ENCODE data around the gene ITPKC.
"Not testable (repeated sequence)": the region's sequence is repeated elsewhere in the genome, so short reads cannot be mapped to it uniquely, and the experiment has no call there.

Gene ITPKC

DNA sequence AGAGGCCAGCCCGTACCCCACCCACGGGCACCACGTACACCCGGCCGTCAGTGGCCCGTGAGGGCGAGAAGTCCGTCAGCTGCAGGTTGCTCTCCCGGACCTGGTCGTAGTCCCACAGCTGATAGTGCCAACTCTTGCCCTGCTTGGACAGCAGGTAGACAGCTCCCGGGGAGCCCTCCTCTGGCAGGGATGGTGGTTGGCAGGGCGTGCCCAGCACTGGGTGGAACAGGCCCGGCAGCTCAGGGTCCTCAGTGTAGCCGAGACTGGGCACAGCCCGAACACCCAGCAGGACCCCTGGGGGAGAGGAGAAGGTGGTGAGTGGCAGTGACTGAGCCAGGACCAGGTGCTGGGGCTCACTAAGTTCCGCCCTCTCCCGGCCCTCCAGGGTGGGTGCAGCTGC, 25.6 kb downstream of the ITPKC start:
- DNase-seq: no peak

DNA sequence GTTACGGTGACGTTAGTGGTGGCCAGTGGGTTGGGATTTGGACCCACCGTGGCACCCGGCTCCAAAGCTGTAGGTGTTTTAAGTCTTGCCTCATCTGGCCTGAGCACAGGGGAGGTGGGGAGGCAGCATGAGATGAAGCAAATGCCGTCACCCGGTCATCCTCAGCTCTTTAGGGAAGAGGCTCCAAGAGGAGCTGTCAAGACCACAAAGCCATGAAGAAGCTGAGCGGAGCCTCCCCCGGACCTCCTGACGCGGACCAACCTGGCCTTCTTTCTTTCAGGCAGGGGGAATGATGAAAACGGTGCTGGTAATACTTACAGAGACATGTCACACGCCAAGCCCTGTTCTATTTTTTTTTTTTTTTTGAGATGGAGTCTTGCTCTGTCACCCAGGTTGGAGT, 26.0 kb downstream of the ITPKC start:
- no peak for DNase-seq

DNA sequence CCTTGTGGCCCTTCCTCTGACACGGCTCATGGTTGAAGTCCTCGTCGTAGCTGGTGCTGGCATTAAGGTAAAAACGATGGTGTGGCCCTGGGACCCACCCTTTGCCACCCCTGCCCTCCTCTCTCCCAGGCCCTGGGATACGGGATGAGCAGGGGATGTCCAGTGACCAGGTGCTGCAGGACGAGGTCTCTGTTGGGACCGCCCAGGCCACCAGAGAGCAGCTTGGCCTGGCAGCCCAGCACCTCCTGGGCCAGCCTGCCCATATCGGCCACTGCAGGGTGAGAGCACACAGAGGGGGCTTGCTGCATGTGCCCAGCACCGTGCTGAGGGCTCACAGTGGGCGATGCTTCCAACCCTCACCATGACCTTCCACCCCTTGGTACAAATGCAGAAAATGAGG, 27.0 kb downstream of the ITPKC start:
- no peak for DNase-seq

DNA sequence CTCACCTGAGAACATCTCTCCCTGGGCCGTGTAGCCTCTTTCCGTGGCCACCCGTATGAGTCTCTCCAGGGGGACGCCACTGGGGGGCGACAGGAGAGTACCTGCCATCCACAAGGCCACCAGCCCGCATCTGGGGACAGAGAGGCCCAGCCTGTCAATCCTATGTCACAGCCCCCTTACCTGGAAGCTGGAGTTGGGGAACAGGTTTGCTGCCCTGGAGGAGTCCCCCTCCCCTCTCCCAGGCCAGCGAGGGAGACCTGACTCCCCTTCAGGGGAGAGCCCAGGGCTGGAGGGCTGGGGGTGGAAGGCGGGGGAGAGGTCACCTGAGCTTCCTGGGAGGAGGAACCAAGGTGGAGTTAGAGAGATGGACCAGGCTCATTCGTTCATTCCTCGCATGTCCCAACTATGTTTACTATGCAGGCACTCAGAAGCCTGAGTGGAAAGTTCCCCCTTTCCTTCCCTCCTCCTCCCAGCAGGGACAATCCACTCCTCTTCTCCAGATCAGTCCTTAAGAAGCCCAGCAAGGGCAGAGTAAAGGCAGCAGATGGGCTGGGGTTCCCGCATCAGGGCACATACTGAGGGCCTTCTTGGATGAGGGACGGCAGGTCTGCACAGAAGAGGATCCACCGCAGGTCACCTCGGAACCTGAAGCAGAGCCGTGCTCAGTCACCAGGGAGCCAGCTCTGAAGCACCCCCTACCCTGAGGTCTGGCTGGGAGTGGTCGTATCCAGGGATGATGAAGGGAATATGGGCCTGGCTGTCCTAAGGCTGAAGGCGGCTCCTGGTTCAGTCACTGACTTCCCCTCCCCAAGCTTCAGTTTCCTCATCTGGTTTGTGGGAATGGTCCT, 27.9 kb downstream of the ITPKC start:
- no peak for DNase-seq

DNA sequence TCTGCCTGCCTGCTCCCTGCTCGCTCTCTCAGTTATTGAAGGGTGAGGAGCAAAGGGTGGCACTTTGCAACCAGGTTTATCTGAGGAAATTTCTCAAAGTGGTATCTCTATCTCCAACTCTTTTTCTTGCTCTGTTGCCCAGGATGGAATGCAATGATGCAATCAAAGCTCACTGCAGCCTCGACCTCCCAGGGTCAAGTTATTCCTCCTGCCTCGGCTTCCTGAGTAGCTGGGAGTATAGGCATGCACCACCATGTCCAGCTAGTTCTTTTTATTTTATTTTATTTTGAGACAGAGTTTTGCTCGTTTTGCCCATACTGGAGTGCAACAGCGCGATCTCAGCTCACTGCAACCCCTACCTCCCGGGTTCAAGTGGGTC, 28.5 kb downstream of the ITPKC start:
- no peak for DNase-seq

DNA sequence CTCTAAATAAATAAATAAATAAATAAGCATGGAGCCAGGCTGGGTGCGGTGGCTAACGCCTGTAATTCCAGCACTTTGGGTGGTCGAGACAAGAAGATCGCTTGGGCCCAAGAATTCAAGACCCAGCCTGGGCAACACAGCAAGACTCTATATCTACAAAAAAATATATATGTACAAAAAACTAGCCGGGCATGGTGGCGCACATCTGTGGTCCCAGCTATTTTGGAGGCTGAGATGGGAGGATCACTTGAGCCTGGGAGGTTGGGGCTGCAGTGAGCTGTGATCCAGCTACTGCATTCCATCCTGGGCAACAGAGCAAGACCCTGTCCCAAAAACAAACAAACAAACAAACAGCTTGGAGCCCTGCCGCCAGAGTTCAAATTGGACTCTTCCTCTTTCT, 30.6 kb downstream of the ITPKC start:
- DNase-seq: no peak

DNA sequence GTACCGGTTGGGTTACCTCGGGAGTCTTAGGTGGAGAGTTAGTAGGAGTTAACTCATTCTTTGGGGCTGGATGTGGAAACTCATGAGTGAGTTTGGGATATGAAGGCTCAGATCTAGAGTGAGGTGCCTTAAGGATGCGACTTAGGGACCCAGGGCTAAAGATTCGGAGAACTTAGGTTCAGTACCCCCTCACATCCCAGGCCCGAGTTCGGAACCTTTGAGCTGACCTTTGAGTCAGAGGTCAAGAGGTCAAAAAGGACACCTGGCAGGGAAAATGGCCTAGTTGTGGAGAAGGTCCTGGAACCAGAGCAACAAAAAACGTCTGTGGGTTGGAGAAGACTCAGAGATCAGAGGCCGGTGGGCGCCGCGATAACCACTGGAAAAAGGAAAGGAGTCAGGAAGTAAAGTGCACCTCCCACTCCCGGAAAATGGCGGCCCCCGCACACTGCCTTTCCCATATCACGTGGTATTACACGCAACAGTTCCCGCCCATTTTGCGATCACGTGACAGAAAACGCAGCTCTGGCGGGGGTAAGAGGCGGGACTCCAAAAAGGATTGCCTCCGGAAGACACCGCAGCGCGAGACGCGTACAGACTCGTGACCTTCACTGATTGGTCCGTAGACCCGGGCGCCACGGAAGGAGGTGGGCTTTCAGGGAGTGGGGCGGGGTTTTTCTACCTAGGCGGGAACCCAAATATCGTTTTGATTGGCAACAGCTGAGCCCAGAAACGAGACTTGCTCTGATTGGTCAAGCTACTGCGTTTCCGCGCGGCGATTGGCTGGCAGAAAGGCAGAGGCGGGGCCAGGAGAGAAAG, 33.4 kb downstream of the ITPKC start, which contains the start of gene ACTMAP:
Gene ACTMAP, minus strand, starts transcription at position 420 of the 816 bp plus-strand sequence. CDS start 674 bp downstream, outside the sequence.
- DNase-seq: peak; percentile 100

DNA sequence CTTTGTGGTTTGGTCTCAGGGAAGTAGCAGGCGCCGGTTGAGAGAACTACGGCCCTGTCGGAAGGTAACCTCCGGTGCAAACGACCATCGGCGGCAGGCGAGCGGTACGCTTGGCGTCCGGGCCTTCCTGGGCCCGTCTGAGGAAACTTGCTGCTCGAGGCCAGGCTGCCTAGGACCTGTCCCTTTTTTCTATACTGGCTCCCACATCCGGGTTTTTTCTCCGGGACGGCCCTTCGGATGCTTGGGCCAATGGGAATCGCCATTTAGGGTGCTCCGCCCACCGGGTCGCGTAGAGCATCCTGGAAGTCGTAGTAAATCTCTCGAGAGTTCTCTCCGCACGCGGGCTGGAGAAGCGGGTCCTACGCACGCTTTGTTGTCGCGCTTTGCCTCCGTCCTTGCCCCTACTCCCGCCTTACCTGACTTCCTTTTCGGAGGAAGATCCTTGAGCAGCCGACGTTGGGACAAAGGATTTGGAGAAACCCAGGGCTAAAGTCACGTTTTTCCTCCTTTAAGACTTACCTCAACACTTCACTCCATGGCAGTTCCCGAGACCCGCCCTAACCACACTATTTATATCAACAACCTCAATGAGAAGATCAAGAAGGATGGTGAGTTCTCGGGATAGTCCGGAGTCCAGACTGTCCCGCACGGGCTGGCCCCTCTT, 34.1 kb downstream of the ITPKC start, which contains the start of gene SNRPA:
Gene SNRPA, plus strand, starts transcription at position 330 of the 664 bp plus-strand sequence. Its CDS starts 206 bp downstream, at position 536.
- peak; percentile 100 for DNase-seq

DNA sequence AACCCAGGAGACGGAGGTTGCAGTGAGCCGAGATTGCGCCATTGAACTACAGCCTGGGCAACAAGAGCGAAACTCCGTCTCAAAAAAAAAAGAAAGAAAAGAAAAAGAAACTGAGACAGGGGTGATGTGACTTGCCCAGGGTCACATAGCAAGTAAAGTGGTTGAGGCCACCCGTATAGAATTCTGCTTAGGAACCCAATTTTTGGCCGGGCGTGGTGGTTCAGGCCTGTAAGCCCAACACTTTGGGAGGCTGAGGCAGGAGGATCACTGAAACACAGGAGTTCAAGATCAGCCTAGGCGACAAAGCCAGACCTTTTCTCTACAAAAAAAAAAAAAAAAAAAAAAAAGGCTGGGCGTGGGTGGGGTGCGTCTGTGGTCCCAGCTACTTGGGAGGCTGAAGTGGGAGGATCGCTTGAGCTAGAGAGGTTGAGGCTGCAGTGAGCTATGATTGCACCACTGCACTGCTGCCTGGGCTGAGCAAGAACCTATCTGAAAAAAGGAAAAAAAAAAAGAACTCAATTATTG, 35.4 kb downstream of the ITPKC start:
- no peak for DNase-seq

DNA sequence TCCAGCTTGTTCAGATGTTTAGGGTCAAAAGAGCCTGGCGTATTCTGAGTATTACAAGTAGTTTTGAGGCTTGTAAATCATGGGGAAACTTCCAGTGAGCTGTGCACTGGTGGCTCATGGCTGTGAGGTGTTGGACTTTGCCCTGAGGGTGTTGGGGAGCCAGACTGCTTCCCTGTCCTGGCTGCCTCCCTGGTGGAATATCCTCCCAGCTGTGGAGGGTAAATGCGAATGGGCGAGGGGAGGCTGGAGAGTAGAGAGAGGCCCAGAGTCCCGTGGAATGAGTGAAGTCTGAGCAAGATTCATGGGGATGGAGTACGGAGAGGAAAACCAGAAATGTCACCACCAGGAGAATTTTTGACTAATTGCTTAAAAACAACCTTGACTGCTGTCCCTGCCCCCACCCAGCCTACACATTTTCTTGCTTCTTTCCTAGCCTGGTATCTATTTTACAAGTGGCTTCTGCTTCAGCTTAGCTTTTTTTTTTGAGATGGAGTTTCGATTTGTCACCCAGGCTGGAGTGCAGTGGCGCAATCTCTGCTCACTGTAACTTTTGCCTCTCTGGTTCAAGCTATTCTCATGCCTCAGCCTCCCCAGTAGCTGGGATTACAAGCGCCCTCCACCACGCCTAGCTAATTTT, 37.8 kb downstream of the ITPKC start:
- no peak for DNase-seq

DNA sequence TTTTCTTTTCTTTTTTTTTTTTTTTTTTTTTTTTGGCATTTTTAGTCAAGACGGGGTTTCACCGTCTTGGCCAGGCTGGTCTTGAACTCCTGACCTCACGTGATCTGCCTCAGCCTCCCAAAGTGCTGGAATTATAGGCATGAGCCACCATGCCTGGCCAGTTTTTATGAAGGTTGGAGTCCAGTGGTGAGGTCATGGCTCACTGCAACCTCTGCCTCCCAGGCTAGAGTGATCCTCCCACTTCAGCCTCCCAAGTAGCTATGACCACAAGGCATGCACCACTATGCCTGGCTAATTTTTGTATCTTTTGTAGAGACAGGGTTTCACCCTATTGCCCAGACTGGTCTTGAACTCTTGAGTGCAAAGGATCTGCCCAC, 38.3 kb downstream of the ITPKC start:
- DNase-seq: no peak

DNA sequence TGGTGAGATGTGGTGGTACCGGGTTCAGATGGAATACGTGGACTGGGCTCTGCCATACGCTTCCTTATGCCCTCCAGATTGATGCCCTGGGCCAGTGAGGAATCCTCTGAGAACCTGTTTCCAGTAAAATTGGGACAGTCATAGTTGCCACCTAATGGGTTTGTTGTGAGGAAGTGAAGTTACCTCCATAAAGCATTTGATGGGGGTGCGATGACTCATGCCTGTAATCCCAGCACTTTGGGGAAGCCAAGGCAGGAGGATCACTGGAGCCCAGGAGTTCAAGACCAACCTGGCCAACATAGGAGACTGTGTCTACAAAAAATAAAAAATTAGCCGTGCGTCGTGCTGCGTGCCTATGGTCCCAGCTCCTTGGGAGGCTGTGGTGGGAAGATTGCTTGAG, 38.9 kb downstream of the ITPKC start:
- no peak for DNase-seq

DNA sequence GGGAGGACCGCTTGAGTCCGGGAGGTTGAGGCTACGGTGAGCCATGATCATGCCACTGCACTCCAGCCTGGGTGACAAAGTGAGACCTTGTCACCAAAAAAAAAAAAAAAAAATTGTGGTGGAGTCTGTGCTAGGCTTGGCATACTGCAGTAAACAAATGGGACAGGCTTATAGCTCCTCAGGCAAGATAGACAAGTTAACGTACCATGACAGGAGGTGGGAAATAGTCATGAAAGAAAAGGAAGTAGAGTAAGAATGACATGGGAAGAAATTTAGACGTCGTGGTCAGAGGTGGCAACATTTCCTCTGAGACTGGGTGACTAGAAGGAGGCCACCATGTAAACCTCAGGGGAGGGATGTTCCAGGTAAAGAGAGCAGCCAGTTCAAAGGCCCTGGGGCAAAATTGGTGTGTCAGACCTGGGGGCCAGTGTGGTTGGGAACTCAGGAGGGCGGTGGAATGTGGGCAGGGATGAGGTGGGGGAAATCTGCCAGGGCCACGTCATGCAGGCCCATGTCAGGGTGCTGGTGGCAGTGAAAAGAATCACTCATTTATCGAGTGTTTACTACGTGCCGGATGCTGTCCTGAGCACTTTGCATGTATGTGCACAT, 39.7 kb downstream of the ITPKC start:
- no peak for DNase-seq

DNA sequence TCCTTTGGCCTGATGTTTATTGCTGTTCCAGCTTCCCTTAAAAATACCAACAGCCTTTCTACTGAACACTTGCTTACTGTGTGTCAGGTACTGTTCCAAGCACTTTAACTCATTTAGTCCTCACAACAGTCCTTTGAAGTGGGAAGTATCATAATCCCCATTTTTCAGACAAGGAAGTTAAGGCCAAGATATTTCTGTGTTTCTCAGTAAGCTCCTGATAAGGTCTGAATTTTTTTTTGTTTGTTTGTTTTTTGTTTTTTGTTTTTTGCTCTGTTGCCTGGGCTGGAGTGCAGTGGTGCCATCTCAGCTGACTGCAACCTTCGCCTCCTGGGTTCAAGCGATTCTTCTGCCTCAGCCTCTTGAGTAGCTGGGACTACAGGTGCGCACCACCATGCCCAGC, 41.6 kb downstream of the ITPKC start:
- no peak for DNase-seq

DNA sequence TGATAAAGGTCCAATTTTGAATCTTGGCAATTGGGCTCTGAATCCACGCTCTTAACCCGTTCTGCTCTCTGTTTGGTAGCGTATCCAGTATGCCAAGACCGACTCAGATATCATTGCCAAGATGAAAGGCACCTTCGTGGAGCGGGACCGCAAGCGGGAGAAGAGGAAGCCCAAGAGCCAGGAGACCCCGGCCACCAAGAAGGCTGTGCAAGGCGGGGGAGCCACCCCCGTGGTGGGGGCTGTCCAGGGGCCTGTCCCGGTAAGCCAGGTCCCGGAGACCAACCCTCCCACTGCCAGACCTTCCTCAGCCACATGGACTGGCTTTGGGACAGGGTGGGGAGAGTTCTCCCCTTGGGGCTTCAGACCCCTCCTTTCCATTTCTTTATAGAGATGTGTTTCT, 42.4 kb downstream of the ITPKC start:
- no peak for DNase-seq

DNA sequence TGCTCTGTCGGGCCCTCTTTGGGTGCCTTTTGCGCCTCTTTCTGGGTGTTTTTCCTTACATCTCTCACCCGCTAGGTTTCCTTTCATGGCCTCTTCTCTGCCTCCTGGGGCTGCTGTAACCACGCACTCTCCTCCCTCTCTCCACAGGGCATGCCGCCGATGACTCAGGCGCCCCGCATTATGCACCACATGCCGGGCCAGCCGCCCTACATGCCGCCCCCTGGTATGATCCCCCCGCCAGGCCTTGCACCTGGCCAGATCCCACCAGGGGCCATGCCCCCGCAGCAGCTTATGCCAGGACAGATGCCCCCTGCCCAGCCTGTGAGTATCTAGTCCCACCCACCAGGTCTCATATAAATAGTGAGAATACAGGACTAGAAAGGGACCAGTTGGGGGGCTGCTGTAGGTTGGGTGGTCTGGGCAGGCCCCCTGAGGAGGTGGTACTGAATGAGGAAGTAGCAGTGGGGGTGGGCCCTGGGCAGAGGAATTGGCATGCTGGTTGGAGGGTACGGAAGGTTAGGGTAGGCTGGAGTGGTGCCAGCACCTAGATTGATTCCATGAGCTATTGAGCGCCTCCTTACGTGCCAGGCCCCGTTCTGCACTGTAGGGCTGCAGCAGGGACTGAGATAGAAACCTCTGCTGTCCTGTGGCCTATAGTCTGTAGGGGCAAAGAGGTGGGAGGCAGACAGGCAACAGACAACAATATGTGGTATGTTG, 46.0 kb downstream of the ITPKC start:
- no peak for DNase-seq

DNA sequence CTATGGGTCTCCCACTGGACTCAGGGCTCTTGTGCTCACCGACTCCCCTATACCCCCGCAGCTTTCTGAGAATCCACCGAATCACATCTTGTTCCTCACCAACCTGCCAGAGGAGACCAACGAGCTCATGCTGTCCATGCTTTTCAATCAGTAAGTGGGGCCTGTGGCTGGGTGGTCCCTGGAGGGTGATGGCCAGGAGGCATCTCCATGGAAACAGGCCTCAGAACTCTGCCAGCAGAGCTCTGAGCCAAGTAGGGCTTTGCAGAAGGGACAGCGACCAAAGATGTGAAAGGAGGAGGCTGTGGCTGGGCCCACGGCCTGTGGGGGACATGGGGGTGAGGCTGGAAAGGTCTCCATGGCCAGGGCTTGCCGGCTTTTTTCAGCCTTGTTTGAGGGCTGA, 46.6 kb downstream of the ITPKC start:
- DNase-seq: no peak

DNA sequence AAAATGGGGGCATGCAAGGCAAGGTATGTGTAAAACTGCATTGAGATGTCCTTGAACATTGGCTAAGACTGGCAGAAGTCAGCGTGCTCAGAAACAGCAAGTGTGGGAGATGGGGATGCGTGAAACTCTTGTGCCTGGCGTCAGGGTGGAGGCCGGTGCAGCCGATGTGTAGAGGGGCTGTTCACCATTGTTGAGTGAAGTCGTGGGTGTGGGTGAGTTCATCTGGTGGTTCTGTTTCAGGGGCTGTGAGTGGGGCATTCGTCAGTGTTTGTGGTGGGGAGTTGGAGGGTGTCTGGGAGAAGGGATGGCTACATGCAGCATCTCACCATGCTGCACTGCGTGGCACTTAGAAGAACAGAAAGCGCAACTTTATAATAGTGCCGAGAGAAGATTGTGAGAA, 47.1 kb downstream of the ITPKC start:
- no peak for DNase-seq

DNA sequence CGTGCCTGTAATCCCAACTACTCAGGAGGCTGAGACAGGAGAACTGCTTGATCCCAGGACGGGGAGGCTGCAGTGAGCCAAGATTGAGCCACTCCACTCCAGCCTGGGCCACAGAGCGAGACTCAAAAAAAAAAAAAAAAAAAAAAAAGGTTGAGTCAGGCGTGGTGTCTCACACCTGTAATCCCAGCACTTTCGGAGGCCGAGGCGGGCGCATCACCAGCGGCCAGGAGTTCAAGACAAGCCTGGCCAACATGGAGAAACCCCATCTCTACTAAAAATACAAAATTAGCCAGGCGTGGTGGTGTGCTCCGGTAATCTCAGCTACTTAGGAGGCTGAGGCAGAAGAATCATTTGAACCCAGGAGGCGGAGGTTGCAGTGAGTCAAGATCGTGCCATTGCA, 49.5 kb downstream of the ITPKC start:
- DNase-seq: not testable (repeated sequence)

DNA sequence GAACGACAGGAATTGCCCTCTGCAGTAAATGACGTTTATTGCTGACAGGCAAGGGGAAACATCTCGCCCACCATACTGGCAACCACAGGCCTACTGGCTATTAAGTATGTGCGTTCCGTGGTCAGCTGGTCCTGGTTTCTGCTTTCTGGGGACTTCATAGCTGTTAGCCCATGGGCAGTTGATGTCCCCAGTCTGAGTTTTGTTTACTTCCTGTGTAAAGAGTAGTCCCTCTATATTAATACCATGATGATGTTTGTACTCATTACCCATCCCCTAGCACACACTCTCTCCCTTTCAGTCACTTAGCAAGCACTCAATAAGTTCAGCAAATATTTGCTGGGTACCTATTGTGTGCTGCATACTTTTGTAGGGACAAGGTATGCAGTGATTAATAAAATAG, 52.0 kb downstream of the ITPKC start:
- DNase-seq: no peak

DNA sequence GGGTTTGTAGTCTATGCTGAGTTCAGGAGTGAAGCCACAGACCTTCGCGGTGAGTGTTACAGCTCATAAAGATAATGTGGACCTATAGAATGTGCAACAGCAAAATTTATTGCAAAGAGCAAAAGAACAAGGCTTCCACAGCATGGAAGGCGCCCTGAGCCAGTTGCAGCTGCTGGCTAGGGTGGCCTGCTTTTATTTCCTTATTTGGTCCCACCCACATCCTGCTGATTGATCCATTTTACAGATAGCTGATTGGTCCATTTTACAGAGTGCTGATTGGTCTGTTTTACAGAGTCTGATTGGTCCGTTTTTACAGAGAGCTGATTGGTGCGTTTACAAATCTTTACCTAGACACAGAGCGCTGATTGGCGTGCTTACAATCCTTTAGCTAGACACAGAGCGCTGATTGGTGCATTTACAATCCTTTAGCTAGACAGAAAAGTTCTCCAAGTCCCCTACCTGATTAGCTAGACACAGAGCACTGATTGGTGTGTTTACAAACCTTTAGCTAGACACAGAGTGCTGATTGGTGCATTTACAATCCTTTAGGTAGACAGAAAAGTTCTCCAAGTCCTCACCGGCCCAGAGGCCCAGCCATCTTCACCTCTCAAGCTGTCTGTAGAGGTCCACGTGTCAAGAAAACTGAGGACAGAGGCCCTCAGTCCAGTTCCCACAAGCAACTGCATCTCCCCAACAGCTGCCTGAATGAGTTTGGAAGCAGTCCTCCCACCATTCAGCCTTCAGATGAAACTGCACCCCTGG, 54.4 kb downstream of the ITPKC start:
- DNase-seq: peak; percentile 38 to 48
